Adrenal gland (tissue), 12 donors: ENCODE results near the gene OR4X2. TPM values are rescaled to one million over a fixed set of nuclear protein-coding genes. Genes with fewer than 3 reads are reported as not detected.
"Not testable (repeated sequence)": the region's sequence is repeated elsewhere in the genome, so short reads cannot be mapped to it uniquely, and the experiment has no call there.

Experiments used
- DNase-seq, 7 donors: peaks; one replicate each; pipeline ENCODE4 v3.0.0-alpha.2; 2019 to 2020
- H3K27ac ChIP-seq, 5 donors: fragments of 200-600 bp; sonication (generic) in 4 of 5; 1 replicate in 3 of 5; 2 replicates in 2 of 5; pipeline versions ENCODE4 v1.5.1 to v1.8.0; 2016 to 2020; ENCODE audit warnings: mild to moderate bottlenecking in 1 of 5
- H3K27me3 ChIP-seq: fragments of 200-600 bp; 2 replicates; pipeline ENCODE4 v1.8.0; 2021
- H3K36me3 ChIP-seq, 2 donors: fragments of 200-600 bp; replicated peaks in 1 of 2; 1 replicate in 1 of 2; 2 replicates in 1 of 2; pipeline versions ENCODE4 v1.5.1 to v1.8.0; 2018 to 2022
- H3K4me1 ChIP-seq, 2 donors: fragments of 200-600 bp; replicated peaks in 1 of 2; 1 replicate in 1 of 2; 2 replicates in 1 of 2; pipeline versions ENCODE4 v1.5.1 to v1.8.0; 2018 to 2021
- H3K4me3 ChIP-seq, 4 donors: fragments of 200-600 bp; sonication (generic) in 3 of 4; one replicate each; pipeline ENCODE4 v1.5.1; 2016 to 2018
- H3K9me3 ChIP-seq, 3 donors: fragments of 200-600 bp; sonication (generic) in 1 of 3; replicated peaks in 1 of 3; 1 replicate in 2 of 3; 2 replicates in 1 of 3; pipeline versions ENCODE4 v1.5.1 to v1.8.0; 2016 to 2021
- POLR2A ChIP-seq, 2 donors: fragments of 450-650 bp; IDR thresholded peaks; one replicate each; pipeline ENCODE4 v1.6.1; 2017; ENCODE audit warnings: antibody characterized with exemption in 2 of 2, mild to moderate bottlenecking in 2 of 2, moderate library complexity in 1 of 2
- WGBS, 4 donors: extraction: QIAGEN DNeasy Blood & Tissue Kit in 2 of 4; methylation state at CpG; one replicate each; pipeline versions ENCODE4 v1.1.5 to v1.1.7; 2013 to 2017; 5-methylcytosine and 5-hydroxymethylcytosine counted together
- intact Hi-C, 2 donors: fragments of 100-400 bp; cut with DNase I; formaldehyde crosslinking; loops; one replicate each; pipeline versions ENCODE4 v1.14.1 to v1.15.0; 2022 to 2023
- polyA plus RNA-seq, 3 donors: library from polyadenylated mRNA; stranded (reverse); fragments of 200-250 nt in 2 of 3; fragments of 350-450 nt in 1 of 3; fragmentation: Illumina TruSeq in 1 of 3; extraction: RNeasy Lipid Tissue Mini Kit (QIAGEN cat#74804) in 1 of 3; gene quantifications; one replicate each; pipeline ENCODE4 v1.2.3, GENCODE V29; 2013 to 2014
- total RNA-seq, 9 donors: library from RNA; depleted of rRNA in 4 of 9; stranded (reverse); fragments of >200 nt in 4 of 9; fragments of 120-200 nt in 1 of 9; fragmentation: NEBNext Ultra II Directional in 1 of 9; extraction: Animal tissue kit (Norgen Biotek cat#: 25700) in 1 of 9; gene quantifications; one replicate each; pipeline versions ENCODE4 v1.1.0 to v1.2.4, GENCODE V29; 2013 to 2023
- TF ChIP-seq, protein P1 (sequence below), 6 experiments: fragments of 450-650 bp in 4 of 6; fragments of 200-600 bp in 2 of 6; sonication (generic) in 1 of 6; IDR thresholded peaks; 1 replicate in 5 of 6; 2 replicates in 1 of 6; pipeline versions ENCODE4 v1.5.1 to v1.8.0; 2016 to 2021; ENCODE audit warnings: antibody characterized with exemption in 6 of 6, mild to moderate bottlenecking in 2 of 6, moderate library complexity in 1 of 6
- donor health status: healthy with polysubstance abuse.
- donor health status: Bipolar disorder and iron deficiency.
- donor health status: DM: yes; HTN: yes; CAD: no.
- donor health status: DM: no; HTN: no; CAD: no.
- donor health status: DM: no; HTN: no; CAD: no.
- donor health status: DM: yes; HTN: yes; CAD: no.

The OR4X2 gene
- total and polyA plus RNA-seq, 12 donors = not detected

DNA sequence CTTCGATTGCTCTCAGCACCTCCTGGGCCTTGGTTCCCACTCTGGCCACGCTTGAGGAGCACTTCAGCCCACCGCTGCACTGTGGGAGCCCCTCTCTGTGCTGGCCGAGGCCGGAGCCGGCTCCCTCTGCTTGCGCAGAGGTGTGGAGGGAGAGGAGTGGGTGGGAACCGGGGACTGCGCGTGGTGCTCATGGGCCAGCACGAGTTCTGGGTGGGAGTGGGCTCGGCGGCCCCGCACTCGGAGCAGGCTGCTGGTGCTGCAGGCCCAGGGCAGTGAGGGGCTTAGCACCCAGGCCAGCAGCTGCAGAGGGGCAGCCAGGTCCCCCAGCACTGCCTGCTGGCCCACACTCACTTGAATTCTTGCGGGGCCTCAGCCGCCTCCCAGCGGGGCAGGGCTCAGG lies 16.1 kb upstream of the OR4X2 start:
- WGBS, 4 donors = 80 to 88% (median 83%) methylated on average over 6 to 18 of the region's 18 CpGs

DNA sequence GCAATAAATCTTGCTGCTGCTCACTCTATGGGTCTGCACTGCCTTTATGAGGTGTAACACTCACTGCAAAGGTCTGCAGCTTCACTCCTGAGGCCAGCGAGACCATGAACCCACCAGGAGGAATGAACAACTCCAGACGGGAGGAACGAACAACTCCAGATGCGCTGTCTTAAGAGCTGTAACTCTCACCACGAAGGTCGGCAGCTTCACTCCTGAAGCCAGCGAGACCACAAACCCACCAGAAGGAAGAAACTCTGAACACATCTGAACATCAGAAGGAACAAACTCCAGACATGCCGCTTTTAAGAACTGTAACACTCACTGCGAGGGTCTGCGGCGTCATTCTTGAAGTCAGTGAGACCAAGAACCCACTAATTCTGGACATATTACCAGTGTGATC lies 14.8 kb upstream of the OR4X2 start:
- H3K9me3 ChIP-seq, DNase-seq, H3K27me3 ChIP-seq, H3K4me3 ChIP-seq, intact Hi-C loops, H3K36me3 ChIP-seq, H3K27ac ChIP-seq, H3K4me1 ChIP-seq: not testable (repeated sequence)
- WGBS, 4 donors = 70 to 82% (median 77%) methylated on average over 11 of the region's 11 CpGs

More for the DNA sequence above, 16.1 kb upstream of the OR4X2 start:
- no peaks in the 10 kb centered on the region for H3K4me1 ChIP-seq
- H3K36me3 ChIP-seq = no peaks in the 10 kb centered on the region
- no peaks in the 10 kb centered on the region for H3K27me3 ChIP-seq
- H3K9me3 ChIP-seq = no peaks in the 10 kb centered on the region
- TF ChIP-seq POLR2A (IDR thresholded peaks at IDR 0.05) = no peak
- intact Hi-C loops = no loop called here
- DNase-seq = no peak
- no peak overlapping the region for H3K4me3 ChIP-seq
- H3K27ac ChIP-seq = no peak overlapping the region

DNA sequence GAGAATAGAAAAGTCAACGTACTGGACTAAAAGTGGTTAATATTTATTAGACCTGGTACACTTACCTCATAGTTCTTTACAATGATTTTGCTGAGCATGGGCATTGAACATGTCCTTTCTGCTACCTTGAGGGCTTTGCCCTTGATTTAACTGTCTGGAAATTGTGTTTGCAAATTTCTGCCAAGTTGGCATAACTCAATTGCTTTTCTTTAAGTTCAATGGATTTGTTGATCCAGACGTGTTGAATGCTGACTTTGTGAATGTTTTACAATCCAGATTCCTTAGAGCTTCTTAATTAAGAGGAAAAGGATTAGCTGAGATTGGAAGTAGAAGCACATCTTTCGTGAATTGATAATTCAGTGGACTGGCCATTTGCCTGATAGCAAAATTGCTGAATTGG lies 7.2 kb upstream of the OR4X2 start:
- no peaks in the 10 kb centered on the region for H3K27me3 ChIP-seq
- no peaks in the 10 kb centered on the region for H3K36me3 ChIP-seq
- 23 to 44% (median 26%) methylated on average over 3 of the region's 3 CpGs for whole genome bisulfite sequencing, 4 donors
- H3K27ac ChIP-seq = no peak overlapping the region
- intact Hi-C loops = no loop called here
- DNase-seq = no peak
- TF ChIP-seq POLR2A (IDR thresholded peaks at IDR 0.05) = no peak
- TF ChIP-seq, protein P1, sequence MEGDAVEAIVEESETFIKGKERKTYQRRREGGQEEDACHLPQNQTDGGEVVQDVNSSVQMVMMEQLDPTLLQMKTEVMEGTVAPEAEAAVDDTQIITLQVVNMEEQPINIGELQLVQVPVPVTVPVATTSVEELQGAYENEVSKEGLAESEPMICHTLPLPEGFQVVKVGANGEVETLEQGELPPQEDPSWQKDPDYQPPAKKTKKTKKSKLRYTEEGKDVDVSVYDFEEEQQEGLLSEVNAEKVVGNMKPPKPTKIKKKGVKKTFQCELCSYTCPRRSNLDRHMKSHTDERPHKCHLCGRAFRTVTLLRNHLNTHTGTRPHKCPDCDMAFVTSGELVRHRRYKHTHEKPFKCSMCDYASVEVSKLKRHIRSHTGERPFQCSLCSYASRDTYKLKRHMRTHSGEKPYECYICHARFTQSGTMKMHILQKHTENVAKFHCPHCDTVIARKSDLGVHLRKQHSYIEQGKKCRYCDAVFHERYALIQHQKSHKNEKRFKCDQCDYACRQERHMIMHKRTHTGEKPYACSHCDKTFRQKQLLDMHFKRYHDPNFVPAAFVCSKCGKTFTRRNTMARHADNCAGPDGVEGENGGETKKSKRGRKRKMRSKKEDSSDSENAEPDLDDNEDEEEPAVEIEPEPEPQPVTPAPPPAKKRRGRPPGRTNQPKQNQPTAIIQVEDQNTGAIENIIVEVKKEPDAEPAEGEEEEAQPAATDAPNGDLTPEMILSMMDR (IDR thresholded peaks at IDR 0.05) = no peak
- H3K4me1 ChIP-seq = no peaks in the 10 kb centered on the region
- no peak overlapping the region for H3K4me3 ChIP-seq
- no peaks in the 10 kb centered on the region for H3K9me3 ChIP-seq

DNA sequence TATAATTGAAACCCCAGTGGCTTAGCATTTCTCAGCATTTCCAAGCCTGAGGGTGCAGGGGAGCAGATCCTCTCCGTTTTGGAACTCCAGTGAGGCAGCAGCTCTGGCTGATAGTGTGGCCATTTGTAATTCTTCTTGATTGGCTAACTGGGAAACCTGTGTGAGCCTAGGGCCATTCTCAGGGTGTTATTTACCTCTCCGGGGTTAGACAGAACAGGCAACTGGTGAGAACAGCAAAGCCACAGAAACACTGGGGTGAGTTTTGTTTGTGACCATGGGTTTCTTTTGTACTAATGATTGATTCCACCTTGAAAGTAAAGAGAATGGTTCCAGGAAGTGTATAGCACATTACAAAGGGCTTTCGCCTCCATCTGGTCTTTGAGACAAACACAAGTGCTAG lies 2.4 kb upstream of the OR4X2 start:
- 58 to 69% (median 60%) methylated on average over 3 of the region's 3 CpGs for WGBS, 4 donors

DNA sequence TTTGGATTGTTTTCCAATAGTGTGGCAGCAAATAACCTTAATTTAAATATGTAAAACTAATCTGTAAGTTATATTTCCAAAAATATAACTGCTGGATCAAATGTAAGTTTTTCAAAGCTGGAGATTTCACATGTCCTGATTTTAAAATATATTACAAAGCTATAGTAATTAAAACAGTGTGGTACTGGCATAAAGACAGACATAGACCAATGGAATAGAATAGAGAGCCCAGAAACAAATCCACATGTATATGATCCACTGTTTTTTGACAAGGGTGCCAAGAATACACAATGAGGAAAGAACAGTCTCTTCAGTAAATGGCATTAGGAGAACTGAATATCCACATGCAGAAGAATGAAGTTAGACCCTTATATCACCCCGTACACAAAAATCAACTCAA lies 4.0 kb downstream of the OR4X2 start:
- Histone ChIP-seq H3K36me3 (no peaks in the 10 kb centered on the region), H3K4me3 (no peak overlapping the region), H3K27ac (no peak overlapping the region), H3K4me1 (no peaks in the 10 kb centered on the region), H3K9me3 (no peaks in the 10 kb centered on the region), H3K27me3 (no peaks in the 10 kb centered on the region)
- TF ChIP-seq, protein P1 (IDR thresholded peaks at IDR 0.05) = no peak
- no peak for TF ChIP-seq POLR2A (IDR thresholded peaks at IDR 0.05)
- 70 to 87% (median 80%) methylated on average over 1 of the region's 1 CpG for WGBS, 4 donors
- no peak for DNase-seq
- intact Hi-C loops = no loop called here

More for the DNA sequence above, 2.4 kb upstream of the OR4X2 start:
- no peaks in the 10 kb centered on the region for H3K9me3 ChIP-seq
- no peak overlapping the region for H3K4me3 ChIP-seq
- no peaks in the 10 kb centered on the region for H3K27me3 ChIP-seq
- no peak for DNase-seq
- no peaks in the 10 kb centered on the region for H3K36me3 ChIP-seq
- intact Hi-C loops = no loop called here
- no peak overlapping the region for H3K27ac ChIP-seq
- no peak for TF ChIP-seq POLR2A (IDR thresholded peaks at IDR 0.05)
- TF ChIP-seq, protein P1 (IDR thresholded peaks at IDR 0.05) = no peak
- no peaks in the 10 kb centered on the region for H3K4me1 ChIP-seq
